Measurements from ENCODE around the gene ATF7.
A peak's percentile ranks its signal among the peaks of the same experiment; 100 is the strongest.
"Not testable (repeated sequence)": the region's sequence is repeated elsewhere in the genome, so short reads cannot be mapped to it uniquely, and the experiment has no call there.

The ATF7 gene

GRCh38 chr12:53625946-53626701, at the start of gene ATF7:
ATF7 (minus strand) TSS chr12:53626382; CDS start chr12:53601000, 25,382 bp downstream.
- DNase-seq = peak; percentile 97

- DNase-seq = no peak
Observed at GRCh38 chr12:53674977-53675700, 49.0 kb upstream of the ATF7 start.

GRCh38 chr12:53670971-53671370, 44.8 kb upstream of the ATF7 start:
- DNase-seq = no peak

GRCh38 chr12:53670308-53670707, 44.1 kb upstream of the ATF7 start:
- no peak for DNase-seq

- no peak for DNase-seq
Observed at GRCh38 chr12:53667080-53667479, 40.9 kb upstream of the ATF7 start.

GRCh38 chr12:53664936-53665335, 38.8 kb upstream of the ATF7 start:
- DNase-seq = no peak

GRCh38 chr12:53664191-53664590, 38.0 kb upstream of the ATF7 start:
- DNase-seq = no peak

GRCh38 chr12:53660041-53660440, 33.9 kb upstream of the ATF7 start:
- no peak for DNase-seq

GRCh38 chr12:53659571-53659981, 33.4 kb upstream of the ATF7 start:
- DNase-seq = no peak

- no peak for DNase-seq
Observed at GRCh38 chr12:53659011-53659551, 32.9 kb upstream of the ATF7 start.

GRCh38 chr12:53657041-53657440, 30.9 kb upstream of the ATF7 start:
- no peak for DNase-seq

- no peak for DNase-seq
Observed at GRCh38 chr12:53653595-53653994, 27.4 kb upstream of the ATF7 start.

- DNase-seq = no peak
Observed at GRCh38 chr12:53652366-53652765, 26.2 kb upstream of the ATF7 start.

GRCh38 chr12:53651737-53652136, 25.6 kb upstream of the ATF7 start:
- no peak for DNase-seq

GRCh38 chr12:53646300-53646699, 20.1 kb upstream of the ATF7 start:
- not testable (repeated sequence) for DNase-seq

- no peak for DNase-seq
Observed at GRCh38 chr12:53645165-53645564, 19.0 kb upstream of the ATF7 start.

- no peak for DNase-seq
Observed at GRCh38 chr12:53644133-53644532, 18.0 kb upstream of the ATF7 start.

GRCh38 chr12:53643232-53643979, 17.2 kb upstream of the ATF7 start:
- no peak for DNase-seq

- no peak for DNase-seq
Observed at GRCh38 chr12:53638057-53638456, 11.9 kb upstream of the ATF7 start.

GRCh38 chr12:53636641-53637040, 10.5 kb upstream of the ATF7 start:
- no peak for DNase-seq

GRCh38 chr12:53635708-53636107, 9.5 kb upstream of the ATF7 start:
- not testable (repeated sequence) for DNase-seq

GRCh38 chr12:53631721-53632120, 5.5 kb upstream of the ATF7 start:
- DNase-seq = no peak

GRCh38 chr12:53627919-53628318, 1.7 kb upstream of the ATF7 start:
- DNase-seq = no peak

Data from activated effector memory CD4-positive, alpha-beta T cell treated with Interleukin-2 at 50 U/mL for 16 hours (primary cell).